Endothelial cell (in vitro differentiated cells): ENCODE measurements around the gene AGTPBP1. TPM values are rescaled to one million over a fixed set of nuclear protein-coding genes. Genes with fewer than 3 reads are reported as not detected.

ENCODE experiments used
- DNase-seq: peaks from one replicate; pipeline ENCODE4 v3.0.0; 2021; ENCODE audit warnings: low spot score
- H3K27ac Mint-ChIP-seq: one replicate; pipeline ENCODE4 v1.8.0; 2021; ENCODE audit warnings: mixed read lengths, inconsistent platforms; ENCODE audit not compliant: unreplicated experiment
- H3K27me3 Mint-ChIP-seq: one replicate; pipeline ENCODE4 v1.8.0; 2021; ENCODE audit warnings: mild to moderate bottlenecking, moderate library complexity, mixed read lengths, inconsistent platforms; ENCODE audit not compliant: unreplicated experiment
- H3K36me3 Mint-ChIP-seq: one replicate; pipeline ENCODE4 v1.8.0; 2021; ENCODE audit warnings: mild to moderate bottlenecking, low read depth, mixed read lengths, inconsistent platforms; ENCODE audit not compliant: unreplicated experiment
- H3K4me1 Mint-ChIP-seq: one replicate; pipeline ENCODE4 v1.8.0; 2021; ENCODE audit warnings: mild to moderate bottlenecking, mixed read lengths, inconsistent platforms; ENCODE audit not compliant: unreplicated experiment
- H3K4me3 Mint-ChIP-seq: one replicate; pipeline ENCODE4 v1.8.0; 2021; ENCODE audit warnings: mild to moderate bottlenecking, mixed read lengths, inconsistent platforms; ENCODE audit not compliant: unreplicated experiment
- H3K9me3 Mint-ChIP-seq: one replicate; pipeline ENCODE4 v1.8.0; 2021; ENCODE audit warnings: mixed read lengths, inconsistent platforms; ENCODE audit not compliant: unreplicated experiment
- CTCF ChIP-seq: fragments of 200-600 bp; sonication (generic); IDR thresholded peaks from one replicate; pipeline ENCODE4 v1.5.0; 2021; ENCODE audit warnings: antibody characterized with exemption; ENCODE audit not compliant: unreplicated experiment
- total RNA-seq: library from RNA; stranded (reverse); fragmentation: NEBNext Ultra II Directional; extraction: Animal tissue kit (Norgen Biotek cat#: 25700); gene quantifications from one replicate; pipeline ENCODE4 v1.2.1, GENCODE V29; 2021; ENCODE audit not compliant: unreplicated experiment

The AGTPBP1 gene
- total RNA-seq, 1 donor from 2014 or later, result 48.9 TPM

GRCh38 chr9:85569988-85570387 is 171.8 kb downstream of the AGTPBP1 start:
- Mint-ChIP-seq H3K4me1 (peaks cover 10% of the 10 kb centered on the region), H3K4me3 (no peak overlapping the region), H3K27ac (no peak overlapping the region), H3K27me3 (peaks cover 2% of the 10 kb centered on the region), H3K36me3 (peaks cover 10% of the 10 kb centered on the region), H3K9me3 (no peaks in the 10 kb centered on the region)
- no peak for DNase-seq
- no peak for TF ChIP-seq CTCF

- H3K4me1 Mint-ChIP-seq, result no peaks in the 10 kb centered on the region
- no peaks in the 10 kb centered on the region for H3K27me3 Mint-ChIP-seq
- no peak for DNase-seq
- H3K4me3 Mint-ChIP-seq, result no peak overlapping the region
- no peak overlapping the region for H3K27ac Mint-ChIP-seq
- no peak for TF ChIP-seq CTCF
- H3K36me3 Mint-ChIP-seq, result peaks cover 4% of the 10 kb centered on the region
- no peaks in the 10 kb centered on the region for H3K9me3 Mint-ChIP-seq
Observed at GRCh38 chr9:85559526-85559925, 182.2 kb downstream of the AGTPBP1 start.

DNA sequence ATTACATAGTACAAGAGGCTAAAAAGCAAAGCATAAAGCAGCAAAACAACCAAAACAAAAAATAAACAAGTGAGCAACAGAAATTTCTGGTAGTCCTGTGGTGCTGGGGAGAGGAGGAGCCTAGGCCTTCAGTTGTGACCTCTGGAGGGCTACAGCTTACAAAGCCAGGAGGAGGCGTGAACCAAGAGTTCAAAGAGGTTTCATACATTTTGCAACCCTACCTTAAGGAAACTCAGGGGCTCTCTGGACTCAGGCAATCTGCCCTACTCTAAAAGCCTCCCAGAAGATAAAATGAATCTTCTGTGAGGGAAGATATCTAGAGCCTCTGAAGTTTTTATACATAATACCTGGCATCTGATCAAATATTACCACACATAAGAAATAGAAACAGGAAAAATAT is 187.4 kb downstream of the AGTPBP1 start:
- no peak for DNase-seq
- peaks cover 7% of the 10 kb centered on the region for H3K4me1 Mint-ChIP-seq
- H3K4me3 Mint-ChIP-seq, result no peak overlapping the region
- peaks cover 1% of the 10 kb centered on the region for H3K27me3 Mint-ChIP-seq
- no peak for TF ChIP-seq CTCF
- no peaks in the 10 kb centered on the region for H3K36me3 Mint-ChIP-seq
- no peaks in the 10 kb centered on the region for H3K9me3 Mint-ChIP-seq
- no peak overlapping the region for H3K27ac Mint-ChIP-seq

- DNase-seq, result no peak
- H3K9me3 Mint-ChIP-seq, result no peaks in the 10 kb centered on the region
- TF ChIP-seq CTCF, result no peak
- peaks cover 7% of the 10 kb centered on the region for H3K4me1 Mint-ChIP-seq
- no peaks in the 10 kb centered on the region for H3K36me3 Mint-ChIP-seq
- no peak overlapping the region for H3K4me3 Mint-ChIP-seq
- H3K27ac Mint-ChIP-seq, result no peak overlapping the region
- peaks cover 1% of the 10 kb centered on the region for H3K27me3 Mint-ChIP-seq
Observed at GRCh38 chr9:85553475-85553874, 188.3 kb downstream of the AGTPBP1 start.

GRCh38 chr9:85547599-85547998 is 194.2 kb downstream of the AGTPBP1 start:
- DNase-seq, result no peak
- TF ChIP-seq CTCF, result no peak
- H3K27me3 Mint-ChIP-seq, result peaks cover 1% of the 10 kb centered on the region
- H3K9me3 Mint-ChIP-seq, result no peaks in the 10 kb centered on the region
- no peaks in the 10 kb centered on the region for H3K36me3 Mint-ChIP-seq
- H3K27ac Mint-ChIP-seq, result no peak overlapping the region
- peaks cover 8% of the 10 kb centered on the region for H3K4me1 Mint-ChIP-seq
- no peak overlapping the region for H3K4me3 Mint-ChIP-seq
